ENCODE results near the gene MEA1.

The MEA1 gene

GRCh38 chr6:43037706-43038105, 24.0 kb upstream of the MEA1 start:
- no peak for DNase-seq

DNA sequence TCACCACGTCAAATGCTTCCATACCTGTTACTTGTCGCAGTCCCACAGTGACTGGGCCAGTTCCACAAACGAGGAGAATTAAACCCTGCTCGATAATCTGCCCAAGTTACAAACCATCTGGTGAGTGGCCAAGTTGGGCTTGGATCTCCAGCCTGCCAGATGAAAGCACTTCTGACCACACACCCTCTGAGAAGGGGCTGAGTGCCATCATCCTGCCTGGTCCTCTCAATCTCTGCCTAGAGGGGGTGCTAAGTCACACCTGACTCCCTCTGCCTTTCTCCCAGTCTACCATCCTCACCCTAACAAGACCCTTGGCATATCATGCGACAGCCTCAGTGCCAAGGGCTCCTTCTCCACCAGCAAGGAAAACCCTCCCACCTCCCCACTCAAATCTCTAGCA, 23.5 kb upstream of the MEA1 start:
- no peak for DNase-seq

- DNase-seq, result no peak
Observed at GRCh38 chr6:43036712-43037111, 23.0 kb upstream of the MEA1 start.

DNA sequence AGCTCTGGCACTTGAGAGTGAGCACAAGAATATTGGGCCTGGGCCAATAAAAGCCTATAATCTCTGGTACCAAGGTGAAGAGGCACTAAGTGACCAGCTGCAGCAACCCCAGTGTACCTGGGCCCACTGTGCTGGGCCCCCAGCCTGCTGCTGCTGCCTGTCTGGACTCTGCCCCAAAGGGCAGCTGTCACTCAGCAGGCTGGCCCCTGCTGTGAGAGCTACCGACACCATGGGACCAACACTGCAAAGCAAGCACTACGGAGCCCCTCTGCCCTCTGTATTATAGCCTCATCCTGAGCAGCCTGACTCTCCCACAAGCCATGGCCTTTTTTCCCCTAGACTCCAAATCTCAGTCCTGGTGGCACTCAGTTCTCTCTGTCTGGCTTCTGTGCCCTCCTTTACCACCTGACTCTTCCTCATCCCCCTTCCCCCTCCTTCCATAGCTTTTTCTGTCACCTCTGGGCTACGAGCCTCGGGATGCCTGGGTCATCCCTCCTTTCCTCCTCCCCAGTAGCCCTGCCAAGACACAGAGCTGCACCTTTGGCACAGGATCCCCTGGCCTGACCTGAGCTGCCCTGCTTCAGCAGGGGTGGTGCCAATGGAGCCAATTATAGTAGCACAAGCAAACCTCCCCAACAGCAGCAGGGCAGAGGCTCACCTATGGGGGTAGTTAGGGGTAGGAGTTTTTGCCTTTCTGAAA, 21.9 kb upstream of the MEA1 start:
- no peak for DNase-seq

DNA sequence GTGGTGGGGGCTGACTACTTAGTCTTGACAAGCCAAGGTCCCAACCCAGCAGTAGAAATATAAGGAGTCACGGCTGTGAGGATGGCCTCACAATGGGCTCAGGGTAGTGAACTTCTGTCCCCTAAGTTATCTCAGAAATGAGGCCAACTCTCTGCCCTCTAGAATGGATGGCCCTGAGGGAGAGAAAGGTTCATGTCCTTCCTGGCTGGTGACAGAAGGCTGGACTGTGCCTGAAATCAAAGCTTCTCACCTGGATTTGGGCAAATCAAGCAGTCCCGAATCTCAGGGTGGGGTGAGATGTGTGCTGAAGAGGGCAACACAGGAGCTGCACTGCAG, 20.4 kb upstream of the MEA1 start:
- DNase-seq, result no peak

DNA sequence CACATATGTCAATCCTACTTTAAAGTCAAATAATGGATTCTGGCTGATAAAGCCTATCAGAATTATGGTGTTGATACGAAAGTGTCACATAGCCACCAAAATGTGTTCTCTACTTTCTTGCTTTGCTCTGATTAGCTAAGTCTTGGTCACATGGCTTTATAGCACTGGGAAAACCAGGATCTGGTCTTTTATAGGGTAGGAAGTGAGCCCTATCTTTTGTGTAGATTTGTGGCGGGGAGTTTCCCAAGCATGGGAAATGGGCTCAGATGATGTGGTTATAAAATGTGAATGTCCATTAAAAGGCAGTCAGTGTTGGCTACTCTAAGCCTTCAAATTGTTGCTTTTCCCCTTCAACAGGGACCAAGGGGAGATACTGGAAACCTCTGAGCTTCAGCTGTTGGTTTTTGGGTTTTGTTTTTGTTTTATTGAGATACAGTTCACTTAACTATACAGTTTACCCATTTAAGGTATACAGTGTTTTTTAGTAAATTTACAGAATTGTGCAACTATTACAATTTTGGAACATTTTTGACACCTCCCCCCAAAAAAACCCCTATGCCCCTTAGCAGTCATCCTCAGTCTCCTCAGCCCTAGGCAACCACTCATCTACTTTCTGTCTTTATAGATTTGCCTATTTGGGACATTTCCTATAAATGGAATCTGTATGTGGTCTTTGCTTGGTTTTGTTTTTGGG, 19.9 kb upstream of the MEA1 start:
- DNase-seq, result no peak

GRCh38 chr6:43032326-43032725, 18.6 kb upstream of the MEA1 start:
- no peak for DNase-seq

DNA sequence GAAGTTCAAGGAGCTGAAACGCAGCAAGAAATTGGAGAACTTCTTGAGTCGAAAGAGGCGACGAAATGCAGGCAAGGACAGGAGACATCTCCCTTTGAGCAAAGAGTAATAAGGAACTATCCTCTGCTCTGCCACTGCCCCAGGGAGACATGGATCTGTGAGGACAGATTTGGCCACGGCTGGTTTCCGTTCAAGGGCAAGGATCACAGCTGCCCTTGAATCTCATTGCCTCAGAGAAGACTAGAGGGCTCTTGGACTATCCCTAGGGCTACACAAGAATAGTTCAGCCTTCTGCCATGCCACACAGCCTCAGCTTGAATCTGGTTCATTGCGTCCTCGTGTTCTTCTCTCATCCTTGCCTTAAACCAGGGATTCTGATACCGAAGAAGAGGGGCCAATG, 15.4 kb upstream of the MEA1 start:
- no peak for DNase-seq

DNA sequence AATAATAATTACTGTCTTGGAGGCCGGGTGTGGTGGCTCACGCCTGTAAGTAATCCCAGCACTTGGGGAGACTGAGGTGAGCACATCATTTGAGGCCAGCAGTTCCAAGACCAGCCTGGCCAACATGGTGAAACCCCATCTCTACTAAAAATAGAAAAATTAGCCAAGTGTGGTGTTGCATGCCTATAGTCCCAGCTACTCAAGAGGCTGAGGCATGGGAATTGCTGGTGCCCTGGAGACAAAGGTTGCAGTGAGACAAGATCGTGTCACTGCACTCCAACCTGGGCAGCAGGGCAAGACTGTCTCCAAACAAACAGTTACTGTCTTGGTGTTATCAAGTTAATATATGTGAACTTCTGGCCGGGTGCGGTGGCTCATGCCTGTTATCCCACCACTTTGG, 12.6 kb upstream of the MEA1 start:
- DNase-seq, result no peak

GRCh38 chr6:43024436-43024835, 10.7 kb upstream of the MEA1 start:
- DNase-seq, result peak; percentile 40

- DNase-seq, result peak; percentile 87
Observed at GRCh38 chr6:43021270-43022047, 7.7 kb upstream of the MEA1 start, which contains the start of gene RRP36. RRP36 (plus strand) TSS chr6:43021623; CDS start chr6:43021655, 32 bp downstream.

GRCh38 chr6:43020847-43021246, 7.1 kb upstream of the MEA1 start:
- DNase-seq, result no peak

GRCh38 chr6:43020052-43020705, 6.4 kb upstream of the MEA1 start:
- DNase-seq, result no peak

DNA sequence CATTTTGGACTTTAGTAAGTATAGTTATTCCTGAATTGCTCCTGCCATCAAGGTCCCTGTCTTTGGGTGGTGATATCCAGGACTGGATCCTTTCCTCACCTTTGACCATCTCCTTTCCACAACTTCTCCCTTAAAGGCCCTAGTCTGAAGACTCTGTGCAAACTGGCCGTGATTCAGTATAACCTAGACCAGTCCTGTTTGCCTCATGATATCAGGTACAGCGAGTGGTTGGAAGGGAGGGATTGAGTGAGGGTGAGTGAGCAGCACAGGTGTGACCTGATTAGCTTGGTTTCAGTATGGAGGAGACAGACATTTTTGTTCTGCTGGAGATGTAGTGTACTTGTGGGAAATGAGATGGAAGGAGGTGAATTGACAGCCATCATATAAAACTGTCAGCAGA, 5.4 kb upstream of the MEA1 start:
- no peak for DNase-seq

DNA sequence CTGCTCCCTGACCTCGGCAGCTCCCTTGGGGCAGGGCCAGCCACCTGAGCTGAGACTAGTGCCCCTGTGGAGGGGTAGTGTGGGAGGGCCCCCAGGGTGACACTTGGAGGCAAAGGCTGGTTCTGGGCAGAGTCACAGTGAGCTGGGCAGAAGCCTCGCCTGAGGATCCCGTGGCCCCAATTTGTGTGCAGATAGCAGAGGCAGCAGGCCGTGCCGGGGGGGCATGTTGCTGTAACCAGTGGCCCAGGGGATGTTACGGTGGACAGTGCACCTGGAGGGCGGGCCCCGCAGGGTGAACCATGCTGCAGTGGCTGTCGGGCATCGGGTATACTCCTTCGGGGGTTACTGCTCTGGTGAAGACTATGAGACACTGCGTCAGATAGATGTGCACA, 3.2 kb upstream of the MEA1 start:
- DNase-seq, result no peak

DNA sequence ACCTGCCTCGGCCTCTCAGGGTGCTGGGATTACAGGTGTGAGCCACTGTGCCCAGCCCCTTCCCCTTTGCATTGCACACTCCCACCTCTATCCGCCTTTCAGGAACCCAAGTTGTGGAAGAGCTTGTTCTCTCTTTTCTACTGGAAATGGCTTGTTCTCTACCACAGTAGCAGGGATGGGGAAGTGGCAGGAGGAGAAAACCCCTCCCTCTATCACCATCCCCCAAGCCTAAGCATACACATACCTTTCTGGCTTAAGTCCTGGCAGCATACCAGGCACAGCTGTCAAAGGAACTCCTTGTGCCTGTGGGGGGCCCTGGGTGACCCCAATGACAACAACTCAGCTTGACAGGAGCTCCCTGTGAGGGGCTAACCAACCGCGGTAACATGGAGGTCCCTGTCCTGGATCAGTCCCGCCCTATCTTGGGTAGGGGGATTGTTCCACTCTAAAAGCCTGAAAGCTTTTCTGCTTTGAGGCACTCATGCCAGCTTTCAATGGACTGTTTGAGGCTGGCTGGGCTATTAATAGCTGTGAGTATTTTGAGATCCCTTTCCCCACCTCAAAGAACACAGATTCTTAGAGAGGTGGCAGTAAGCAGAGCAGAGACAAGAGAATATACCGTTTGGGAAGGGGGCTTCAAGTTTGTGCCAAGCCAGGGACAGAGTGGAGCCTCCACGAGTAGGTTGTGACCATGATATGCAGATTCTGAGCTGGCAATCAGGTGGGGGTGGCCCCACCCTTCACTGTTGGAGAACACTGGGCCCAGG, 2.6 kb upstream of the MEA1 start:
- DNase-seq, result no peak

DNA sequence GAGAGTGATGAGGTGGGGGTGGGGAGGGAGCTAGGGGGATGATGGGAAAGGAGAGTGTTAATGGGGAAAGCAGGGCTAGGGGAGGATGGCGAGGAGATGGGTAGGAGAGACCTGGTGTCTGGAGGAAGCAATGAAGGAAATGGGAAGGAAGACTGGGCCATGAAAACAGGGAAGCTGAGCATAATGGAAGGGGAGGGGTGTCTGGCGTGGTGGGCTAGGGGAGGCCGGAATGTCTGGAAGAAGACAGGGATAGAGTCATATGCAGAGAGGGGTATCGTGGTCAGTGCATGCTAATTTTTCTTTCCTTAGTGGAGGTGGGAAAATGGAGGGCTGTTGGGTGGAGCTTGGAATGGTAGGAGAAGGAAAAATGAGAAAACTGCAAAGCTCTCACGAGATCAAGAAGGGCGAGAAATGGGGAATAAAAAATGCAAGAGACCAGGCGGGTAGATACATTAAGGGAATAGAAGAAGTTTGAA, 726 bp upstream of the MEA1 start:
- no peak for DNase-seq

GRCh38 chr6:43013097-43013842, 476 bp downstream of the MEA1 start:
- no peak for DNase-seq

DNA sequence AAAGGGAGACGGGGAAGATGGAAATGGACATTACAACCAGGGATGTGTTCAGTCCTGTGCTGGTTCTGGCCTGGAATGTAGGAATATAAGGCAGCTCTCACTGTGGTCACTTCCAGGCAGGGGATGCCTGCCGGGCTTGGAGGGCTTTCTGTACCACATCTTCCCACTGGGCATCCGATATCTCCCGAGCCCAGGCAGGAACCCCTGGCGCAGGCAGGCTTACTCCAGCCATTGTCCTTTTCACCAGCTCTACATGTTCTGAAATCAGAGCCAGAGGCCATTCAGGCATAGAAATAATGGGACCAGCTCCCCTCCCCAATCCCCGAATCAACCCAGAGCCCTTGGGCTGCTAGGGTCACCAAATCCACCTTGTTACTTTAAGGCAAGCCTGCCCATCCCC, 1.4 kb downstream of the MEA1 start:
- no peak for DNase-seq

DNA sequence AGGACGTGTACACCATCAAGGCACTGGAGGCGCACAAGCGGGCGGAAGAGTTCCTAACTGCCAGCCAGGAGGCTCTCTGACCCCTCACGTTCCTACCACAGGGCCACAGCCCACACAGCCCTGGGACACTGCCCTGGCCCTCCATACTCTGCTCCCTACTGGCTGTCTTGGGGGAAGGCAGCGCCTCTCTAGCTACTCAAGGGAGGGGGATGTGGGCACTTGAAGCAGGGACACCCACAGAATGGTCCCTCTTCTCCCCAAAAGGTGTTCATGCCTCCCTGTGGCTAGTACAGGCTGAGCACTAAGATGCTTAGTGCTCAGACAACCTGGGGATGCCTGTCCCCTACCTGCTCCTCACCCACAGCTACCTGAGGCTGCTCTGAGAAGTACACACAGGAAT, 2.5 kb downstream of the MEA1 start:
- DNase-seq, result no peak

GRCh38 chr6:43009124-43009523, 4.6 kb downstream of the MEA1 start:
- DNase-seq, result peak; percentile 43

DNA sequence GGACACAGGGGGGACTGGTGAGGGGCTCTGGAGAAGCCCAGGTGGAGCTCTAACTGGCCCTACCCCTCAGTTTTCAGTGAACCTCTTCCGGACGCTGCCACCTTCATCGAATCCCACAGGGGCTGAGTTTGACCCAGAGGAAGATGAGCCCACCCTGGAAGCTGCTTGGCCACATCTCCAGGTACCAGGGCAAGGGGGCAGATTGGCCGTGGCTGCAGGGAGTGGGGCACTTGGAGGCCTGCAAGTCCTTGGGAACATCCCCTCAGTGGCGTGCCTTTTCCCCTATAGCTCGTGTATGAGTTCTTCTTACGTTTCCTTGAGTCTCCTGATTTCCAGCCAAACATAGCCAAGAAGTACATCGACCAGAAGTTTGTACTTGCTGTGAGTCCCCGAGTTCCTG, 6.6 kb downstream of the MEA1 start:
- DNase-seq, result no peak
